Kasumi-1 (cell line): ENCODE data around the gene OPALIN.
"Not testable (repeated sequence)": the region's sequence is repeated elsewhere in the genome, so short reads cannot be mapped to it uniquely, and the experiment has no call there.

ENCODE experiments used
- DNase-seq, 2 experiments: peaks; one replicate each; lab custom pipeline; 2025; lab: John Stamatoyannopoulos, UW

The OPALIN gene

GRCh38 chr10:96338279-96338925 is 20.4 kb downstream of the OPALIN start:
- no peak for DNase-seq

- DNase-seq, result no peak
Measured at GRCh38 chr10:96337106-96337505, 21.7 kb downstream of the OPALIN start.

- peak; percentile 46 to 73 for DNase-seq
Measured at GRCh38 chr10:96334616-96335526, 23.9 kb downstream of the OPALIN start.

- no peak for DNase-seq
Measured at GRCh38 chr10:96333101-96333500, 25.7 kb downstream of the OPALIN start.

- no peak for DNase-seq
Measured at GRCh38 chr10:96327462-96327861, 31.3 kb downstream of the OPALIN start.

GRCh38 chr10:96325719-96326373 is 33.0 kb downstream of the OPALIN start:
- DNase-seq, result no peak

GRCh38 chr10:96324447-96324846 is 34.4 kb downstream of the OPALIN start:
- no peak for DNase-seq

GRCh38 chr10:96322275-96322674 is 36.5 kb downstream of the OPALIN start:
- no peak for DNase-seq

GRCh38 chr10:96321822-96322221 is 37.0 kb downstream of the OPALIN start:
- no peak for DNase-seq

- no peak for DNase-seq
Measured at GRCh38 chr10:96319754-96320474, 38.9 kb downstream of the OPALIN start.

GRCh38 chr10:96317067-96317833 is 41.6 kb downstream of the OPALIN start:
- DNase-seq, result peak in 1 of 2 experiments; percentile 28

GRCh38 chr10:96313344-96313743 is 45.5 kb downstream of the OPALIN start:
- no peak for DNase-seq

GRCh38 chr10:96311180-96311715 is 47.6 kb downstream of the OPALIN start:
- DNase-seq, result no peak

- no peak for DNase-seq
Measured at GRCh38 chr10:96310321-96310669, 48.5 kb downstream of the OPALIN start.

- DNase-seq, result no peak
Measured at GRCh38 chr10:96309628-96310320, 49.0 kb downstream of the OPALIN start.

GRCh38 chr10:96308854-96309253 is 49.9 kb downstream of the OPALIN start:
- DNase-seq, result not testable (repeated sequence)

- DNase-seq, result peak; percentile 79 to 82
Measured at GRCh38 chr10:96306516-96306915, 52.3 kb downstream of the OPALIN start.

- DNase-seq, result no peak
Measured at GRCh38 chr10:96305019-96305418, 53.8 kb downstream of the OPALIN start.

- DNase-seq, result no peak
Measured at GRCh38 chr10:96304230-96304629, 54.6 kb downstream of the OPALIN start, which contains the start of gene DNTT. Gene DNTT (plus strand): TSS chr10:96304434. CDS start chr10:96304498, 64 bp downstream.

- no peak for DNase-seq
Measured at GRCh38 chr10:96301616-96302015, 57.2 kb downstream of the OPALIN start.
